GM12874 (cell line): Measurements from ENCODE around the gene BCORL1.

Experiments
- CTCF ChIP-seq: IDR thresholded peaks from 2 replicates; pipeline ENCODE4 v1.5.1; 2011; ENCODE audit warnings: low read depth, mild to moderate bottlenecking, control low read depth, low read length, moderate library complexity; ENCODE audit not compliant: insufficient read depth

Gene BCORL1

GRCh38 chrX:130060122-130061069 lies 78.0 kb downstream of the BCORL1 start:
- TF ChIP-seq CTCF, result peak; percentile 77

GRCh38 chrX:130066975-130067615 lies 84.7 kb downstream of the BCORL1 start:
- no peak for TF ChIP-seq CTCF

- no peak for TF ChIP-seq CTCF
Measured at GRCh38 chrX:130071611-130072344, 89.3 kb downstream of the BCORL1 start.

- TF ChIP-seq CTCF, result no peak
Measured at GRCh38 chrX:130072345-130072740, 89.9 kb downstream of the BCORL1 start.

GRCh38 chrX:130075777-130076176 lies 93.3 kb downstream of the BCORL1 start:
- no peak for TF ChIP-seq CTCF

- TF ChIP-seq CTCF, result peak; percentile 58
Measured at GRCh38 chrX:130079824-130080406, 97.5 kb downstream of the BCORL1 start.
